Heart right ventricle (tissue), 16 donors: ENCODE results near the gene ALPK1. TPM values are rescaled to one million over a fixed set of nuclear protein-coding genes. Genes with fewer than 3 reads are reported as not detected.
A peak's percentile ranks its signal among the peaks of the same experiment; 100 is the strongest.

Source experiments
- ATAC-seq, 8 donors: fragments of 200-7000 bp; cut with Tn5 transposase; one replicate each; pipeline ENCODE4 v1.9.1; 2020; ENCODE audit warnings: mild to moderate bottlenecking in 8 of 8, moderate library complexity in 8 of 8, moderate number of reproducible peaks in 1 of 8
- DNase-seq, 2 donors: peaks; one replicate each; pipeline ENCODE4 v3.0.0-alpha.2; 2020
- H3K27ac ChIP-seq, 10 donors: fragments of 200-600 bp; sonication (generic) in 2 of 10; one replicate each; pipeline versions ENCODE4 v1.5.0 to v1.8.0; 2020 to 2022; ENCODE audit warnings: mild to moderate bottlenecking in 3 of 10
- H3K27me3 ChIP-seq, 7 donors: fragments of 200-600 bp; one replicate each; pipeline ENCODE4 v1.8.0; 2021 to 2022; ENCODE audit warnings: mild to moderate bottlenecking in 2 of 7
- H3K36me3 ChIP-seq, 9 donors: fragments of 200-600 bp; sonication (generic) in 1 of 9; one replicate each; pipeline versions ENCODE4 v1.5.0 to v1.8.0; 2020 to 2022; ENCODE audit warnings: mild to moderate bottlenecking in 2 of 9
- H3K4me1 ChIP-seq, 9 donors: fragments of 200-600 bp; sonication (generic) in 1 of 9; one replicate each; pipeline versions ENCODE4 v1.5.0 to v1.8.0; 2020 to 2022; ENCODE audit warnings: mild to moderate bottlenecking in 4 of 9
- H3K4me3 ChIP-seq, 10 donors: fragments of 200-600 bp; sonication (generic) in 2 of 10; one replicate each; pipeline versions ENCODE4 v1.5.0 to v1.8.0; 2020 to 2022; ENCODE audit warnings: mild to moderate bottlenecking in 7 of 10, moderate library complexity in 2 of 10
- H3K9me3 ChIP-seq, 11 donors: fragments of 200-600 bp in 10 of 11; sonication (generic) in 2 of 11; one replicate each; pipeline versions ENCODE4 v1.5.0 to v1.8.0; 2013 to 2022; ENCODE audit warnings: mild to moderate bottlenecking in 2 of 11, control low read depth in 1 of 11, moderate library complexity in 1 of 11
- CTCF ChIP-seq, 9 donors: fragments of 200-600 bp; sonication (generic) in 2 of 9; IDR thresholded peaks; one replicate each; pipeline versions ENCODE4 v1.5.0 to v1.8.0; 2021 to 2022; ENCODE audit warnings: antibody characterized with exemption in 9 of 9, mild to moderate bottlenecking in 5 of 9, moderate library complexity in 1 of 9
- WGBS, 2 donors: extraction: QIAGEN DNeasy Blood & Tissue Kit; methylation state at CpG; one replicate each; pipeline ENCODE4 v1.1.7; 2013; ENCODE audit warnings: inconsistent platforms in 1 of 2; 5-methylcytosine and 5-hydroxymethylcytosine counted together
- intact Hi-C, 10 donors: fragments of 100-400 bp; cut with DNase I; formaldehyde crosslinking; loops; one replicate each; pipeline versions ENCODE4 v1.11.1 to v1.14.2; 2022
- polyA plus RNA-seq, 2 donors: library from polyadenylated mRNA; stranded (reverse); fragments of 200-250 nt; gene quantifications; one replicate each; pipeline ENCODE4 v1.2.3, GENCODE V29; 2013
- total RNA-seq, 10 donors: library from RNA; stranded (reverse); fragmentation: NEBNext Ultra II Directional in 3 of 10; extraction: Animal tissue kit (Norgen Biotek cat#: 25700) in 3 of 10; gene quantifications; one replicate each; pipeline versions ENCODE4 v1.2.1 to v1.2.4, GENCODE V29; 2021 to 2023
- donor health status: Arrhythmogenic right ventricular cardiomyopathy.
- donor health status: ischemic (EF 13 %, LVEDD 7.1; RV severe dilation, severe dysfunction).
- donor health status: healthy with polysubstance abuse.
- donor health status: DM: no; HTN: yes; CAD: no.
- donor health status: DM: no; HTN: no; CAD: no.
- donor health status: ischemic (EF 25% LVEDD 6.9; RV normal size, moderate dysfunction).
- donor health status: ischemic (EF 25% LVEDD 5.7; RV mildly dilated, moderate dysfunction).
- donor health status: healthy.
- donor health status: DM: yes; HTN: yes; CAD: no.
- donor health status: Ischemic cardiomyopathy.
- donor health status: ischemic (EF 35%, LVEDD 5.7; RV mildly dilated, moderate dysfunction).
- donor health status: nonischemic (EF 11% LVEDD 7.7; RV severe dilation, severe dysfunction).
- donor health status: DM: yes; HTN: yes; CAD: no.
- donor health status: PGD.
- donor health status: ischemic (EF 29% LVEDD 5.4; RV normal size, mild dysfunction).
- donor health status: nonischemic (EF 23%, LVEDD 6.1; RV moderate dilation, normal function).

Gene ALPK1
- total and polyA plus RNA-seq, 12 donors = 1.1 to 11.0 (median 4.4) TPM

DNA sequence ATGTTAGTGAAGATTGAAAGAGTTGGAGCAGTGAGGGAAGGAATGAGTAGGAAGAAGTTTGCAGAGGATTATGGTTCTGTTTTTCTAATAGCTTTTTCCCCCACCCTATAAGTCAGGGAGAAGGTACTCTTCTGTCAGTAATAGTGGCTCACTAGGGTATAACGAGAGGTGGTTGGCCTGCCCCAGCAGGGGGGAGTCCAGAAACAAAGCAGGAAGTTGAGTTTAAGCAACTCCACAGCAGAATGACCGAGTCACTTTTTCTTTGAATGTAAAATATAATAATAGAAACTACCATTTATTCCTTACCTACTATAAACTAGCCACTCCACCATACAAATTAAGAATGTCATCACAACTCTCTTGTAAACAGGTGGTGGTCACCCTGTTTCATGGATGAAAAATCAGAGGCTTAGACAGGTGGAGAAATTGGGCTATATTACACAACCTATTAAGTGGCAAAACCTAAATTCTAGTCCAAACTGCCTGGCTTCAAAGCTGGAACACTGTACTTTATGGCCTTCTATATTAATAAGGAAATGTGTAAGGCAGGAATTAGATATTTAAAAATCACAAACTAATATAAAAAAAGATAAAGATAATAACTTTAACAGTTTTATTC, 43.7 kb upstream of the ALPK1 start:
- H3K27me3 ChIP-seq = no peaks in the 10 kb centered on the region
- no peak overlapping the region for H3K4me3 ChIP-seq
- peaks cover 0 to 21% (median 0%) of the 10 kb centered on the region in 9 donors for H3K36me3 ChIP-seq
- H3K27ac ChIP-seq = no peak overlapping the region
- no peak for TF ChIP-seq CTCF (IDR thresholded peaks at IDR 0.05)
- WGBS, 2 donors = 33 to 71% methylated on average over 2 of the region's 2 CpGs
- intact Hi-C loops = no loop called here
- ATAC-seq (no peak), DNase-seq (no peak)
- H3K4me1 ChIP-seq = peaks cover 0 to 12% (median 4%) of the 10 kb centered on the region in 9 donors
- no peaks in the 10 kb centered on the region for H3K9me3 ChIP-seq

DNA sequence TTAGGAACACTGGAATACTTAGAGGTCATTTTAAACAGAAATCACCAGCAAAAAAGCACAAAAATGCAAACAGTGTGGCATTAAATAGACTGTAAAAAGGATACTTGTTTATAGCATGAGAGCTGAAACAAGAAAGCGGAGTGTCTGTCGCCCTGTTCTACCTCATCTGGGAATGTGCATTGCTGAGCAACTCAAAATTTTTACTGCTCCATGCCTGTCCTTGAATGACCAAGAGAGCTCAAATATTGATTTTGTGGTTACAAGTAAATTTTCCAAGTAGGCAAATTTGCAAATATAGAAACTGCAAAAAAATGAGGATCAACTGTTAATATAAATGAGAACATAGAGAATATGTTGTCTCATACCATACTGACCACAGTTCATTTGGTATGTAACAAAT, 40.1 kb upstream of the ALPK1 start:
- intact Hi-C loops = no loop called here
- Histone ChIP-seq H3K27me3 (no peaks in the 10 kb centered on the region), H3K9me3 (no peaks in the 10 kb centered on the region), H3K4me3 (no peak overlapping the region), H3K4me1 (peaks cover 0 to 3% (median 0%) of the 10 kb centered on the region in 9 donors), H3K27ac (no peak overlapping the region), H3K36me3 (peaks cover 0 to 38% (median 0%) of the 10 kb centered on the region in 9 donors)
- ATAC-seq = no peak
- DNase-seq = no peak
- WGBS, 2 donors = 94 to 99% methylated on average over 2 of the region's 2 CpGs
- no peak for TF ChIP-seq CTCF (IDR thresholded peaks at IDR 0.05)

DNA sequence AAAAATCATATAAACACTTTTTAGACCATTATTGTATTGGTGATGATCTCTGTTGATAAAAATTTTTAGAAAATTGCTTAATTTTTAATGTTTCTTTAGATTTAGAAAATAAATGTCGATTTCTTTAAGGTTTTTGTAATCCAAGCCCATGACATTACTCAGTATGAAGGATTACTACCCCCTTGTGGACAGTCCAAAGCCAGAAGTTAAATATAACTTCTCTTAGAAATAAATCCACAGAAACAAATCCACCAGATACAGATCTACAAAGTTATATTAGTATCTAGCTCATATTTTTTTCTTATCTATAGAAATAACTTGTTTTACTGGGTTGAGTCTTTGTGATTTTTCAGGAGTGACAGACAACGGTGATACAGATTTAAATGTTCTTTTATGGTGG, 30.3 kb upstream of the ALPK1 start:
- no peaks in the 10 kb centered on the region for H3K9me3 ChIP-seq
- no peak overlapping the region for H3K27ac ChIP-seq
- peaks cover 0 to 55% (median 0%) of the 10 kb centered on the region in 9 donors for H3K36me3 ChIP-seq
- no peak overlapping the region for H3K4me3 ChIP-seq
- H3K27me3 ChIP-seq = no peaks in the 10 kb centered on the region
- peaks cover 0 to 6% (median 0%) of the 10 kb centered on the region in 9 donors for H3K4me1 ChIP-seq
- 71 to 86% methylated on average over 2 of the region's 2 CpGs for WGBS, 2 donors
- peak in 1 of 8 donors; percentile 49 for ATAC-seq
- intact Hi-C loops = no loop called here
- peak in 8 of 9 donors; percentile 26 to 63 (median 53) for TF ChIP-seq CTCF (IDR thresholded peaks at IDR 0.05)
- DNase-seq = no peak

GRCh38 chr4:112270051-112270450, 27.1 kb upstream of the ALPK1 start:
- Histone ChIP-seq H3K4me1 (peaks cover 0 to 12% (median 0%) of the 10 kb centered on the region in 9 donors), H3K4me3 (no peak overlapping the region), H3K27ac (no peak overlapping the region), H3K36me3 (peaks cover 0 to 31% (median 0%) of the 10 kb centered on the region in 9 donors), H3K27me3 (no peaks in the 10 kb centered on the region), H3K9me3 (peaks cover 0 to 5% (median 0%) of the 10 kb centered on the region in 11 donors)
- DNase-seq = no peak
- intact Hi-C loops = no loop called here
- TF ChIP-seq CTCF (IDR thresholded peaks at IDR 0.05) = no peak
- 90 to 94% methylated on average over 1 of the region's 1 CpG for WGBS, 2 donors
- no peak for ATAC-seq
